ENCODE measurements around the gene CNR2.

DNA sequence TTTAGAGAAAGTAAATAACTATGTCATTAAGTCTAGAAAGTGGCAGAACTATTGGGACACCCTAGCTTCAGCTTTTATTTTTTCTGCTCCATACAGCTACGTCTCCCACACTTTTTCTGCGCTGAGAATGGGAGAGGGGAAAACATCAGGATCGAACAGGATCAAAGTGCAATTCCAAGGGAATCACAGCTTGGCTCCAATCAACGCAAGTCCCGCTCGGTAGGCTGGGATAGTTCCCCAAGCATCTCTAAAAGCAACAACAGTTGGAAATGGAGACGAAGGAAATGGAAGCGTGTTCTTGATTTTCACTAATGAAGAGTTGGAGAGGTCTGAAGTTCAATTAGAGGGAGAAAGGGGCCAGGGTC lies 88.5 kb downstream of the CNR2 start:
- TF ChIP-seq, protein P1, sequence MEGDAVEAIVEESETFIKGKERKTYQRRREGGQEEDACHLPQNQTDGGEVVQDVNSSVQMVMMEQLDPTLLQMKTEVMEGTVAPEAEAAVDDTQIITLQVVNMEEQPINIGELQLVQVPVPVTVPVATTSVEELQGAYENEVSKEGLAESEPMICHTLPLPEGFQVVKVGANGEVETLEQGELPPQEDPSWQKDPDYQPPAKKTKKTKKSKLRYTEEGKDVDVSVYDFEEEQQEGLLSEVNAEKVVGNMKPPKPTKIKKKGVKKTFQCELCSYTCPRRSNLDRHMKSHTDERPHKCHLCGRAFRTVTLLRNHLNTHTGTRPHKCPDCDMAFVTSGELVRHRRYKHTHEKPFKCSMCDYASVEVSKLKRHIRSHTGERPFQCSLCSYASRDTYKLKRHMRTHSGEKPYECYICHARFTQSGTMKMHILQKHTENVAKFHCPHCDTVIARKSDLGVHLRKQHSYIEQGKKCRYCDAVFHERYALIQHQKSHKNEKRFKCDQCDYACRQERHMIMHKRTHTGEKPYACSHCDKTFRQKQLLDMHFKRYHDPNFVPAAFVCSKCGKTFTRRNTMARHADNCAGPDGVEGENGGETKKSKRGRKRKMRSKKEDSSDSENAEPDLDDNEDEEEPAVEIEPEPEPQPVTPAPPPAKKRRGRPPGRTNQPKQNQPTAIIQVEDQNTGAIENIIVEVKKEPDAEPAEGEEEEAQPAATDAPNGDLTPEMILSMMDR (IDR thresholded peaks at IDR 0.05): no peak
- no peak for TF ChIP-seq POLR2A (IDR thresholded peaks at IDR 0.05)

Measured in body of pancreas (tissue), 4 donors.